ENCODE results near the gene LRPAP1.
"Not testable (repeated sequence)": the region's sequence is repeated elsewhere in the genome, so short reads cannot be mapped to it uniquely, and the experiment has no call there.

DNA sequence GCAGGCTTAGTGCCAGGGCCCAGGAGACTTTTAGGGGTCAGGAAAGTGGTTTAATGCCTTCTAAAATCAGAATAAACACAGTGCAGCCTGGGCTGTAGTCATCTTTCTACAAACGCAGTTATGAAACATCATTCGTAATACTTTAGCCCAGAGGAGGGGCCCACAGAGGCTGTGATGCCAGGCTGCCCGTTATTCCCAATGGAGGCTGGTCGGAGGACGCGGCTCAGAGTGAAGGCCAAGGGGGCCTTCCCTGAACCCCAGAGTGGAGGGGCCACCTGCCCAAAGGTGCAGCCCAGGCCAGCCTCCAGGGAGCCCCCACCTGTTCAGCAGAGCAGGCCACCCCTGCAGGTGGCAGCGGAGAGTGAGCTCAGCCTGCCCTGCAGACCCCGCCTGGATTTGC, 29.9 kb upstream of the LRPAP1 start:
- not testable (repeated sequence) for TF ChIP-seq EP300 (conservative IDR thresholded peaks at IDR 0.05; ENCODE audit: poor library complexity, severe bottlenecking); POLR2AphosphoS5 (IDR thresholded peaks at IDR 0.05)
